WTC11 (cell line): ENCODE measurements around the gene TLX2. TPM values are rescaled to one million over a fixed set of nuclear protein-coding genes. Genes with fewer than 3 reads are reported as not detected.
A peak's percentile ranks its signal among the peaks of the same experiment; 100 is the strongest.

Experiments used
- ATAC-seq: fragments of 200-7000 bp; cut with Tn5 transposase; 2 replicates; pipeline ENCODE4 v1.10.0; 2021; ENCODE audit warnings: mild to moderate bottlenecking, moderate library complexity
- CTCF ChIA-PET: fragments of 300-600 bp; sonication (Branson Sonifier 250); formaldehyde crosslinking; loops from one replicate; lab custom pipeline; 2021; ENCODE audit warnings: antibody characterized with exemption; lab: Charles Lee
- POLR2A ChIA-PET: fragments of 350-600 bp; sonication (Branson Sonifier 250); formaldehyde crosslinking; loops from one replicate; lab custom pipeline; 2021; ENCODE audit warnings: antibody characterized with exemption; lab: Charles Lee
- DNase-seq: peaks from one replicate; pipeline ENCODE4 v3.0.0; 2021; ENCODE audit warnings: low spot score
- H3K27ac Mint-ChIP-seq: 2 replicates; pipeline ENCODE4 v1.8.0; 2021; ENCODE audit warnings: mixed read lengths
- H3K27me3 Mint-ChIP-seq: 2 replicates; pipeline ENCODE4 v1.8.0; 2021; ENCODE audit warnings: low read depth, mild to moderate bottlenecking, moderate library complexity, mixed read lengths
- H3K36me3 Mint-ChIP-seq: 2 replicates; pipeline ENCODE4 v1.8.0; 2021; ENCODE audit warnings: mixed read lengths
- H3K4me1 Mint-ChIP-seq: 2 replicates; pipeline ENCODE4 v1.8.0; 2022; ENCODE audit warnings: mixed read lengths
- H3K4me3 Mint-ChIP-seq: 2 replicates; pipeline ENCODE4 v1.8.0; 2021; ENCODE audit warnings: mild to moderate bottlenecking, moderate library complexity, mixed read lengths
- H3K9me3 Mint-ChIP-seq: 2 replicates; pipeline ENCODE4 v1.8.0; 2021; ENCODE audit warnings: mixed read lengths
- ATF1 ChIP-seq: sonication (generic); formaldehyde crosslinking; IDR thresholded peaks from 2 replicates; pipeline ENCODE4 v1.8.1; 2023; ENCODE audit warnings: mild to moderate bottlenecking, moderate library complexity, missing genetic modification reagents
- CREB1 ChIP-seq: sonication (generic); formaldehyde crosslinking; IDR thresholded peaks from 2 replicates; pipeline ENCODE4 v1.8.0; 2023; ENCODE audit warnings: mild to moderate bottlenecking, missing genetic modification reagents
- GRHL2 ChIP-seq: fragments of 250-450 bp; sonication (Bioruptor Pico); IDR thresholded peaks from 2 replicates; pipeline ENCODE4 v1.8.0; 2022; ENCODE audit warnings: mild to moderate bottlenecking, moderate library complexity; ENCODE audit not compliant: insufficient replicate concordance, severe bottlenecking
- IRF2 ChIP-seq: sonication (generic); formaldehyde crosslinking; IDR thresholded peaks from 2 replicates; pipeline ENCODE4 v1.8.0; 2022; ENCODE audit warnings: low read depth, missing genetic modification reagents, borderline replicate concordance
- NFATC4 ChIP-seq: fragments of 250-450 bp; sonication (Bioruptor Pico); IDR thresholded peaks from 2 replicates; pipeline ENCODE4 v1.9.0; 2021; ENCODE audit warnings: mild to moderate bottlenecking
- TEAD4 ChIP-seq: sonication (generic); formaldehyde crosslinking; IDR thresholded peaks from 2 replicates; pipeline ENCODE4 v1.8.0; 2022; ENCODE audit warnings: mild to moderate bottlenecking, missing genetic modification reagents
- ZNF232 ChIP-seq: sonication (generic); formaldehyde crosslinking; IDR thresholded peaks from 2 replicates; pipeline ENCODE4 v1.8.0; 2022; ENCODE audit warnings: mild to moderate bottlenecking, missing genetic modification reagents
- total RNA-seq: library from RNA; stranded (reverse); gene quantifications from 3 replicates; pipeline ENCODE4 v1.2.3, GENCODE V29; 2021
- TF ChIP-seq, protein P1 (sequence below): fragments of 250-450 bp; sonication (Bioruptor Pico); IDR thresholded peaks from 2 replicates; pipeline ENCODE4 v1.9.0; 2021; ENCODE audit warnings: mild to moderate bottlenecking, borderline replicate concordance
- TF ChIP-seq, protein P2 (sequence below): fragments of 200-600 bp; IDR thresholded peaks from 2 replicates; pipeline ENCODE4 v1.8.0; 2022; ENCODE audit warnings: antibody characterized with exemption
- TF ChIP-seq, protein P3 (sequence below): fragments of 250-450 bp; sonication (Bioruptor Pico); IDR thresholded peaks from 2 replicates; pipeline ENCODE4 v1.9.0; 2021; ENCODE audit warnings: moderate library complexity, mild to moderate bottlenecking, inconsistent platforms, borderline replicate concordance
- TF ChIP-seq, protein P4 (sequence below): sonication (generic); formaldehyde crosslinking; IDR thresholded peaks from 2 replicates; pipeline ENCODE4 v1.8.0; 2022; ENCODE audit warnings: mild to moderate bottlenecking, missing genetic modification reagents
- TF ChIP-seq, protein P5 (sequence below): sonication (generic); formaldehyde crosslinking; IDR thresholded peaks from 2 replicates; pipeline ENCODE4 v1.8.1; 2023; ENCODE audit warnings: mild to moderate bottlenecking, missing genetic modification reagents, moderate library complexity
- TF ChIP-seq, protein P6 (sequence below): sonication (generic); formaldehyde crosslinking; IDR thresholded peaks from 2 replicates; pipeline ENCODE4 v1.8.1; 2022; ENCODE audit warnings: missing genetic modification reagents, borderline replicate concordance
- TF ChIP-seq, protein P7 (sequence below): sonication (generic); formaldehyde crosslinking; IDR thresholded peaks from 2 replicates; pipeline ENCODE4 v1.8.0; 2022; ENCODE audit warnings: missing genetic modification reagents

The TLX2 gene
- total RNA-seq, 1 experiment from 2014 or later: 0.26 TPM

DNA sequence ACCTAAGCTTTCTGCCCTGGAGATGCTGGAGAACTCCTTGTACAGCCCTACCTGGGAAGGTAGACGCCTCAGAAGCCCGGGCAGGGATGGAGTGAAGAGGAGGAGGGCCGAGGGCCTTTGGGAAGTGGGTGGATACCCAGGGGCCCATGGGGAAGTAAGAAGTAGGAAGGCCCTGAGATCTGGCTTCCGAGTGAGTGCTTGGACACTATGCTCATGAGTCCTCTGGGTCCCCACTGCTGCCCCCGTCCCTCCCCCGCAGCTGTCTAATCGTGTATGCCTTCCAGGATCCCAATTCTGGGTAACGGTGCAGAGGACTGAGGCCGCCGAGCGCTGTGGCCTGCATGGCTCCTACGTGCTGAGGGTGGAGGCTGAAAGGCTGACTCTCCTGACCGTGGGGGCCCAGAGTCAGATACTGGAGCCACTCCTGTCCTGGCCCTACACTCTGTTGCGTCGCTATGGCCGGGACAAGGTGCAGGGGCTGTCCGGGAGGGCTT is 41.4 kb downstream of the TLX2 start:
- H3K27ac Mint-ChIP-seq: no peak overlapping the region
- CTCF ChIA-PET: interaction anchor here (1.2 kb wide), 1 partner anchor 17 kb away, joined by 3 read pairs; no protein-coding TSS in a partner anchor
- H3K4me3 Mint-ChIP-seq: peak overlapping the region; percentile 84
- H3K9me3 Mint-ChIP-seq: no peaks in the 10 kb centered on the region
- peaks cover 67% of the 10 kb centered on the region for H3K27me3 Mint-ChIP-seq
- TF ChIP-seq, protein P1, sequence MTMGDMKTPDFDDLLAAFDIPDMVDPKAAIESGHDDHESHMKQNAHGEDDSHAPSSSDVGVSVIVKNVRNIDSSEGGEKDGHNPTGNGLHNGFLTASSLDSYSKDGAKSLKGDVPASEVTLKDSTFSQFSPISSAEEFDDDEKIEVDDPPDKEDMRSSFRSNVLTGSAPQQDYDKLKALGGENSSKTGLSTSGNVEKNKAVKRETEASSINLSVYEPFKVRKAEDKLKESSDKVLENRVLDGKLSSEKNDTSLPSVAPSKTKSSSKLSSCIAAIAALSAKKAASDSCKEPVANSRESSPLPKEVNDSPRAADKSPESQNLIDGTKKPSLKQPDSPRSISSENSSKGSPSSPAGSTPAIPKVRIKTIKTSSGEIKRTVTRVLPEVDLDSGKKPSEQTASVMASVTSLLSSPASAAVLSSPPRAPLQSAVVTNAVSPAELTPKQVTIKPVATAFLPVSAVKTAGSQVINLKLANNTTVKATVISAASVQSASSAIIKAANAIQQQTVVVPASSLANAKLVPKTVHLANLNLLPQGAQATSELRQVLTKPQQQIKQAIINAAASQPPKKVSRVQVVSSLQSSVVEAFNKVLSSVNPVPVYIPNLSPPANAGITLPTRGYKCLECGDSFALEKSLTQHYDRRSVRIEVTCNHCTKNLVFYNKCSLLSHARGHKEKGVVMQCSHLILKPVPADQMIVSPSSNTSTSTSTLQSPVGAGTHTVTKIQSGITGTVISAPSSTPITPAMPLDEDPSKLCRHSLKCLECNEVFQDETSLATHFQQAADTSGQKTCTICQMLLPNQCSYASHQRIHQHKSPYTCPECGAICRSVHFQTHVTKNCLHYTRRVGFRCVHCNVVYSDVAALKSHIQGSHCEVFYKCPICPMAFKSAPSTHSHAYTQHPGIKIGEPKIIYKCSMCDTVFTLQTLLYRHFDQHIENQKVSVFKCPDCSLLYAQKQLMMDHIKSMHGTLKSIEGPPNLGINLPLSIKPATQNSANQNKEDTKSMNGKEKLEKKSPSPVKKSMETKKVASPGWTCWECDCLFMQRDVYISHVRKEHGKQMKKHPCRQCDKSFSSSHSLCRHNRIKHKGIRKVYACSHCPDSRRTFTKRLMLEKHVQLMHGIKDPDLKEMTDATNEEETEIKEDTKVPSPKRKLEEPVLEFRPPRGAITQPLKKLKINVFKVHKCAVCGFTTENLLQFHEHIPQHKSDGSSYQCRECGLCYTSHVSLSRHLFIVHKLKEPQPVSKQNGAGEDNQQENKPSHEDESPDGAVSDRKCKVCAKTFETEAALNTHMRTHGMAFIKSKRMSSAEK (CRISPR knock-in tag): no peak
- no peak for TF ChIP-seq NFATC4 (CRISPR knock-in tag)
- TF ChIP-seq CREB1 (CRISPR knock-in tag): no peak
- TF ChIP-seq, protein P2, sequence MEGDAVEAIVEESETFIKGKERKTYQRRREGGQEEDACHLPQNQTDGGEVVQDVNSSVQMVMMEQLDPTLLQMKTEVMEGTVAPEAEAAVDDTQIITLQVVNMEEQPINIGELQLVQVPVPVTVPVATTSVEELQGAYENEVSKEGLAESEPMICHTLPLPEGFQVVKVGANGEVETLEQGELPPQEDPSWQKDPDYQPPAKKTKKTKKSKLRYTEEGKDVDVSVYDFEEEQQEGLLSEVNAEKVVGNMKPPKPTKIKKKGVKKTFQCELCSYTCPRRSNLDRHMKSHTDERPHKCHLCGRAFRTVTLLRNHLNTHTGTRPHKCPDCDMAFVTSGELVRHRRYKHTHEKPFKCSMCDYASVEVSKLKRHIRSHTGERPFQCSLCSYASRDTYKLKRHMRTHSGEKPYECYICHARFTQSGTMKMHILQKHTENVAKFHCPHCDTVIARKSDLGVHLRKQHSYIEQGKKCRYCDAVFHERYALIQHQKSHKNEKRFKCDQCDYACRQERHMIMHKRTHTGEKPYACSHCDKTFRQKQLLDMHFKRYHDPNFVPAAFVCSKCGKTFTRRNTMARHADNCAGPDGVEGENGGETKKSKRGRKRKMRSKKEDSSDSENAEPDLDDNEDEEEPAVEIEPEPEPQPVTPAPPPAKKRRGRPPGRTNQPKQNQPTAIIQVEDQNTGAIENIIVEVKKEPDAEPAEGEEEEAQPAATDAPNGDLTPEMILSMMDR: no peak
- TF ChIP-seq, protein P3, sequence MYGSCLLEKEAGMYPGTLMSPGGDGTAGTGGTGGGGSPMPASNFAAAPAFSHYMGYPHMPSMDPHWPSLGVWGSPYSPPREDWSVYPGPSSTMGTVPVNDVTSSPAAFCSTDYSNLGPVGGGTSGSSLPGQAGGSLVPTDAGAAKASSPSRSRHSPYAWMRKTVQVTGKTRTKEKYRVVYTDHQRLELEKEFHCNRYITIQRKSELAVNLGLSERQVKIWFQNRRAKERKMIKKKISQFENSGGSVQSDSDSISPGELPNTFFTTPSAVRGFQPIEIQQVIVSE (CRISPR knock-in tag): no peak
- TF ChIP-seq IRF2: no peak
- TF ChIP-seq, protein P4, sequence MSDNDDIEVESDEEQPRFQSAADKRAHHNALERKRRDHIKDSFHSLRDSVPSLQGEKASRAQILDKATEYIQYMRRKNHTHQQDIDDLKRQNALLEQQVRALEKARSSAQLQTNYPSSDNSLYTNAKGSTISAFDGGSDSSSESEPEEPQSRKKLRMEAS (CRISPR knock-in tag): no peak
- TF ChIP-seq, protein P5, sequence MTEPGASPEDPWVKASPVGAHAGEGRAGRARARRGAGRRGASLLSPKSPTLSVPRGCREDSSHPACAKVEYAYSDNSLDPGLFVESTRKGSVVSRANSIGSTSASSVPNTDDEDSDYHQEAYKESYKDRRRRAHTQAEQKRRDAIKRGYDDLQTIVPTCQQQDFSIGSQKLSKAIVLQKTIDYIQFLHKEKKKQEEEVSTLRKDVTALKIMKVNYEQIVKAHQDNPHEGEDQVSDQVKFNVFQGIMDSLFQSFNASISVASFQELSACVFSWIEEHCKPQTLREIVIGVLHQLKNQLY (CRISPR knock-in tag): no peak
- TF ChIP-seq ATF1 (CRISPR knock-in tag): no peak
- TF ChIP-seq, protein P6, sequence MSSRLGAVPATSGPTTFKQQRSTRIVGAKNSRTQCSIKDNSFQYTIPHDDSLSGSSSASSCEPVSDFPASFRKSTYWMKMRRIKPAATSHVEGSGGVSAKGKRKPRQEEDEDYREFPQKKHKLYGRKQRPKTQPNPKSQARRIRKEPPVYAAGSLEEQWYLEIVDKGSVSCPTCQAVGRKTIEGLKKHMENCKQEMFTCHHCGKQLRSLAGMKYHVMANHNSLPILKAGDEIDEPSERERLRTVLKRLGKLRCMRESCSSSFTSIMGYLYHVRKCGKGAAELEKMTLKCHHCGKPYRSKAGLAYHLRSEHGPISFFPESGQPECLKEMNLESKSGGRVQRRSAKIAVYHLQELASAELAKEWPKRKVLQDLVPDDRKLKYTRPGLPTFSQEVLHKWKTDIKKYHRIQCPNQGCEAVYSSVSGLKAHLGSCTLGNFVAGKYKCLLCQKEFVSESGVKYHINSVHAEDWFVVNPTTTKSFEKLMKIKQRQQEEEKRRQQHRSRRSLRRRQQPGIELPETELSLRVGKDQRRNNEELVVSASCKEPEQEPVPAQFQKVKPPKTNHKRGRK (CRISPR knock-in tag): no peak
- no peak for TF ChIP-seq ZNF232 (CRISPR knock-in tag)
- no peak for TF ChIP-seq TEAD4 (CRISPR knock-in tag)
- TF ChIP-seq, protein P7, sequence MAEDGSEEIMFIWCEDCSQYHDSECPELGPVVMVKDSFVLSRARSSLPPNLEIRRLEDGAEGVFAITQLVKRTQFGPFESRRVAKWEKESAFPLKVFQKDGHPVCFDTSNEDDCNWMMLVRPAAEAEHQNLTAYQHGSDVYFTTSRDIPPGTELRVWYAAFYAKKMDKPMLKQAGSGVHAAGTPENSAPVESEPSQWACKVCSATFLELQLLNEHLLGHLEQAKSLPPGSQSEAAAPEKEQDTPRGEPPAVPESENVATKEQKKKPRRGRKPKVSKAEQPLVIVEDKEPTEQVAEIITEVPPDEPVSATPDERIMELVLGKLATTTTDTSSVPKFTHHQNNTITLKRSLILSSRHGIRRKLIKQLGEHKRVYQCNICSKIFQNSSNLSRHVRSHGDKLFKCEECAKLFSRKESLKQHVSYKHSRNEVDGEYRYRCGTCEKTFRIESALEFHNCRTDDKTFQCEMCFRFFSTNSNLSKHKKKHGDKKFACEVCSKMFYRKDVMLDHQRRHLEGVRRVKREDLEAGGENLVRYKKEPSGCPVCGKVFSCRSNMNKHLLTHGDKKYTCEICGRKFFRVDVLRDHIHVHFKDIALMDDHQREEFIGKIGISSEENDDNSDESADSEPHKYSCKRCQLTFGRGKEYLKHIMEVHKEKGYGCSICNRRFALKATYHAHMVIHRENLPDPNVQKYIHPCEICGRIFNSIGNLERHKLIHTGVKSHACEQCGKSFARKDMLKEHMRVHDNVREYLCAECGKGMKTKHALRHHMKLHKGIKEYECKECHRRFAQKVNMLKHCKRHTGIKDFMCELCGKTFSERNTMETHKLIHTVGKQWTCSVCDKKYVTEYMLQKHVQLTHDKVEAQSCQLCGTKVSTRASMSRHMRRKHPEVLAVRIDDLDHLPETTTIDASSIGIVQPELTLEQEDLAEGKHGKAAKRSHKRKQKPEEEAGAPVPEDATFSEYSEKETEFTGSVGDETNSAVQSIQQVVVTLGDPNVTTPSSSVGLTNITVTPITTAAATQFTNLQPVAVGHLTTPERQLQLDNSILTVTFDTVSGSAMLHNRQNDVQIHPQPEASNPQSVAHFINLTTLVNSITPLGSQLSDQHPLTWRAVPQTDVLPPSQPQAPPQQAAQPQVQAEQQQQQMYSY (CRISPR knock-in tag): no peak
- TF ChIP-seq GRHL2 (CRISPR knock-in tag): no peak
- TF ChIP-seq, all 79 proteins: peak for 0
- DNase-seq (no peak), ATAC-seq (no peak)
- POLR2A ChIA-PET: interaction anchor here (0.7 to 0.9 kb wide), 2 partner anchors 32 to 98 kb away, joined by 3 read pairs; no protein-coding TSS in a partner anchor
- peaks cover 25% of the 10 kb centered on the region for H3K4me1 Mint-ChIP-seq
- no peaks in the 10 kb centered on the region for H3K36me3 Mint-ChIP-seq
